K562 (cell line): ENCODE results near the gene CD55. TPM values are rescaled to one million over a fixed set of nuclear protein-coding genes. Genes with fewer than 3 reads are reported as not detected.

Experiments
- ADNP ChIP-seq: fragments of 200-800 bp; sonication (Bioruptor generic); IDR thresholded peaks from 2 replicates; pipeline ENCODE4 v1.6.1; 2016; ENCODE audit warnings: missing genetic modification characterization, missing compliant biosample characterization
- CBX1 ChIP-seq: sonication (generic); IDR thresholded peaks from 2 replicates; pipeline ENCODE4 v1.6.1; 2016; ENCODE audit warnings: antibody characterized with exemption, low read depth, mild to moderate bottlenecking
- CREB5 ChIP-seq: fragments of 250-450 bp; sonication (Bioruptor Pico); IDR thresholded peaks from 2 replicates; pipeline ENCODE4 v1.5.0; 2020; ENCODE audit warnings: mild to moderate bottlenecking
- E2F1 ChIP-seq: sonication (generic); formaldehyde crosslinking; IDR thresholded peaks from 2 replicates; pipeline ENCODE4 v1.8.1; 2023; ENCODE audit warnings: mild to moderate bottlenecking, missing genetic modification reagents, moderate library complexity
- ETV6 ChIP-seq, 3 experiments: fragments of 150-350 bp in 1 of 3; sonication (generic) in 1 of 3; formaldehyde crosslinking in 1 of 3; IDR thresholded peaks; 2 replicates each; pipeline versions ENCODE4 v1.6.1 to v1.8.0; 2014 to 2022; ENCODE audit warnings: borderline replicate concordance in 2 of 3, low read depth in 2 of 3, antibody characterized with exemption in 1 of 3, low read length in 1 of 3, mild to moderate bottlenecking in 1 of 3, missing genetic modification reagents in 1 of 3
- MNT ChIP-seq, 2 experiments: fragments of 450-650 bp; conservative IDR thresholded peaks; 2 replicates each; pipeline ENCODE4 v1.6.1; 2017; ENCODE audit warnings: mild to moderate bottlenecking in 2 of 2, moderate library complexity in 2 of 2
- OTX1 ChIP-seq: fragments of 450-650 bp; formaldehyde crosslinking; IDR thresholded peaks from 2 replicates; pipeline ENCODE4 v1.4.0; 2022; ENCODE audit warnings: mild to moderate bottlenecking
- RBM14 ChIP-seq: fragments of 200-400 bp; formaldehyde crosslinking; IDR thresholded peaks from 2 replicates; pipeline ENCODE4 v1.6.1; 2018; ENCODE audit warnings: low read depth, mild to moderate bottlenecking, low read length, moderate library complexity, borderline replicate concordance; ENCODE audit not compliant: insufficient read depth
- SIN3B ChIP-seq: fragments of 450-650 bp; IDR thresholded peaks from 2 replicates; pipeline ENCODE4 v1.6.1; 2017; ENCODE audit warnings: low read depth, mild to moderate bottlenecking, moderate library complexity
- STAT6 ChIP-seq: sonication (generic); formaldehyde crosslinking; IDR thresholded peaks from 2 replicates; pipeline ENCODE4 v1.8.1; 2023; ENCODE audit warnings: mild to moderate bottlenecking, missing genetic modification reagents
- TEAD4 ChIP-seq, 2 experiments: sonication (generic) in 1 of 2; formaldehyde crosslinking in 1 of 2; IDR thresholded peaks; 2 replicates each; pipeline versions ENCODE4 v1.6.1 to v1.8.0; 2012 to 2022; ENCODE audit warnings: borderline replicate concordance in 1 of 2, inconsistent platforms in 1 of 2, low read length in 1 of 2, mild to moderate bottlenecking in 1 of 2, missing genetic modification reagents in 1 of 2
- TFAM ChIP-seq: fragments of 250-450 bp; sonication (Bioruptor Pico); conservative IDR thresholded peaks from 2 replicates; pipeline ENCODE4 v1.5.0; 2021; ENCODE audit warnings: mild to moderate bottlenecking, moderate library complexity
- ZBTB1 ChIP-seq: sonication (generic); formaldehyde crosslinking; IDR thresholded peaks from 2 replicates; pipeline ENCODE4 v1.8.1; 2023; ENCODE audit warnings: missing genetic modification reagents, low read depth, mild to moderate bottlenecking, borderline replicate concordance
- polyA plus RNA-seq, 8 experiments: library from polyadenylated mRNA; depleted of rRNA in 4 of 8; stranded (reverse) in 5 of 8; unstranded in 3 of 8; fragments of >200 nt; fragmentation: Nextera tagmentation in 2 of 8; fragmentation: Illumina TruSeq in 1 of 8; extraction: Ambion mirVana in 2 of 8; extraction: Trizol in 1 of 8; gene quantifications; 2 replicates each; pipeline versions ENCODE4 v1.2.1 to v1.2.3, GENCODE V29; 2011 to 2014; ENCODE audit warnings: inconsistent platforms in 1 of 8, missing spikeins in 1 of 8
- total RNA-seq, 7 experiments: library from RNA; depleted of rRNA in 6 of 7; stranded (reverse); fragments of >200 nt in 6 of 7; fragmentation: Illumina TruSeq in 2 of 7; extraction: Trizol in 2 of 7; gene quantifications; 2 replicates each; pipeline versions ENCODE4 v1.2.1 to v1.2.3, GENCODE V29; 2011 to 2021; ENCODE audit warnings: low replicate concordance in 1 of 7

The CD55 gene
- total and polyA plus RNA-seq, 9 of the 15 experiments (the other 6 are each of a cell fraction or from before 2014, with no cell fraction given): 17.7 to 150 (median 97.0) TPM

- TF ChIP-seq ETV6 (IDR thresholded peaks at IDR 0.05; ENCODE audit: borderline replicate concordance in 1 of 2, low read depth in 2 of 2, low read length in 1 of 2) (no peak), ETV6 (CRISPR knock-in tag; IDR thresholded peaks at IDR 0.05; ENCODE audit: borderline replicate concordance) (no peak), STAT6 (no peak), CBX1 (0 out of 2 replicates have a peak, but pooled peaks have one; percentile 20), OTX1 (CRISPR knock-in tag) (no peak), TEAD4 (IDR thresholded peaks at IDR 0.05; ENCODE audit: low read length) (0 out of 2 replicates have a peak, but pooled peaks have one; percentile 57), TEAD4 (CRISPR knock-in tag; IDR thresholded peaks at IDR 0.05; ENCODE audit: borderline replicate concordance) (no peak), MNT (conservative IDR thresholded peaks at IDR 0.05) (peak in 1 of 2 experiments; percentile 50; a peak in 1 of 4 replicates), ZBTB1 (no peak), RBM14 (no peak), E2F1 (CRISPR knock-in tag) (no peak), SIN3B (no peak), CREB5 (no peak), ADNP (peak; percentile 61), TFAM (no peak)
Measured at GRCh38 chr1:207362962-207363860, 41.7 kb downstream of the CD55 start (continued).
